Psoas muscle (tissue), 8 donors: ENCODE results near the gene P3H4. TPM values are rescaled to one million over a fixed set of nuclear protein-coding genes. Genes with fewer than 3 reads are reported as not detected.
A peak's percentile ranks its signal among the peaks of the same experiment; 100 is the strongest.
"Not testable (repeated sequence)": the region's sequence is repeated elsewhere in the genome, so short reads cannot be mapped to it uniquely, and the experiment has no call there.

Experiments
- ATAC-seq, 4 donors: fragments of 200-7000 bp; cut with Tn5 transposase; one replicate each; pipeline ENCODE4 v1.9.1; 2020; ENCODE audit warnings: moderate library complexity in 3 of 4, mild to moderate bottlenecking in 2 of 4
- DNase-seq, 2 donors: peaks; one replicate each; pipeline ENCODE4 v3.0.0-alpha.2; 2020
- H3K27ac ChIP-seq: fragments of 200-600 bp; one replicate; pipeline ENCODE4 v1.8.0; 2022
- H3K27me3 ChIP-seq, 3 donors: fragments of 200-600 bp in 1 of 3; one replicate each; pipeline versions ENCODE4 v1.6.1 to v1.8.0; 2013 to 2022; ENCODE audit warnings: low read length in 2 of 3, mild to moderate bottlenecking in 2 of 3, moderate library complexity in 1 of 3; ENCODE audit not compliant: insufficient read depth in 3 of 3
- H3K36me3 ChIP-seq, 2 donors: fragments of 200-600 bp in 1 of 2; one replicate each; pipeline versions ENCODE4 v1.6.1 to v1.8.0; 2013 to 2022; ENCODE audit warnings: low read depth in 1 of 2, mild to moderate bottlenecking in 1 of 2, moderate library complexity in 1 of 2; ENCODE audit not compliant: insufficient read depth in 1 of 2
- H3K4me1 ChIP-seq: fragments of 200-600 bp; one replicate; pipeline ENCODE4 v1.8.0; 2022
- H3K4me3 ChIP-seq: fragments of 200-600 bp; one replicate; pipeline ENCODE4 v1.8.0; 2022; ENCODE audit warnings: mild to moderate bottlenecking
- H3K9me3 ChIP-seq: fragments of 200-600 bp; one replicate; pipeline ENCODE4 v1.8.0; 2022
- CTCF ChIP-seq: fragments of 200-600 bp; IDR thresholded peaks from one replicate; pipeline ENCODE4 v1.8.0; 2022; ENCODE audit warnings: antibody characterized with exemption
- WGBS, 3 donors: extraction: QIAGEN DNeasy Blood & Tissue Kit; methylation state at CpG; one replicate each; pipeline versions ENCODE4 v1.1.6 to v1.1.7; 2013; 5-methylcytosine and 5-hydroxymethylcytosine counted together
- intact Hi-C, 2 donors: fragments of 100-400 bp; cut with DNase I; formaldehyde crosslinking; loops; one replicate each; pipeline versions ENCODE4 v1.11.0 to v1.14.2; 2022
- polyA plus RNA-seq, 3 donors: library from polyadenylated mRNA; stranded (reverse); fragments of 200-250 nt; gene quantifications; one replicate each; pipeline ENCODE4 v1.2.3, GENCODE V29; 2013
- total RNA-seq, 4 donors: library from RNA; stranded (reverse); fragmentation: NEBNext Ultra II Directional in 2 of 4; extraction: Animal tissue kit (Norgen Biotek cat#: 25700) in 2 of 4; gene quantifications; one replicate each; pipeline versions ENCODE4 v1.2.1 to v1.2.4, GENCODE V29; 2021 to 2023
- donor health status: healthy with polysubstance abuse.
- donor health status: DM: no; HTN: no; CAD: no; lungs with moderate emphysema.
- donor health status: Bipolar disorder and iron deficiency.
- donor health status: healthy.
- donor health status: DM: yes; HTN: yes; CAD: no.
- donor health status: DM: no; HTN: no; CAD: no.
- donor health status: DM: no; HTN: no; CAD: no.
- donor health status: DM: yes; HTN: yes; CAD: no.

The P3H4 gene
- total and polyA plus RNA-seq, 7 donors: 0.58 to 3.4 (median 1.7) TPM

GRCh38 chr17:41836550-41837196 lies 24.9 kb upstream of the P3H4 start:
- peak in 1 of 4 donors; percentile 35 for ATAC-seq

GRCh38 chr17:41835800-41836549 lies 24.2 kb upstream of the P3H4 start, which contains the start of gene NT5C3B:
Gene NT5C3B (minus strand): TSS chr17:41836232. CDS start chr17:41836193, 39 bp downstream.
- H3K4me1 ChIP-seq: peaks cover 13% of the 10 kb centered on the region
- ATAC-seq: peak; percentile 86 to 95 (median 91)
- intact Hi-C loops: no loop called here
- 1 to 2% (median 1%) methylated on average over 45 to 72 of the region's 72 CpGs for WGBS, 3 donors
- peak within 1 kb of the TSS; percentile 97 for H3K4me3 ChIP-seq
- H3K36me3 ChIP-seq: peaks cover 4 to 31% of the 10 kb centered on the region in 2 donors
- H3K9me3 ChIP-seq: no peaks in the 10 kb centered on the region
- H3K27ac ChIP-seq: peak within 1 kb of the TSS; percentile 55
- peak; percentile 70 to 82 for DNase-seq
- no peaks in the 10 kb centered on the region for H3K27me3 ChIP-seq
- no peak for TF ChIP-seq CTCF

More at GRCh38 chr17:41836550-41837196, 24.9 kb upstream of the P3H4 start:
- WGBS, 3 donors: 33 to 46% (median 36%) methylated on average over 21 of the region's 21 CpGs
- no peaks in the 10 kb centered on the region for H3K27me3 ChIP-seq
- TF ChIP-seq CTCF: no peak
- H3K36me3 ChIP-seq: peaks cover 0 to 24% of the 10 kb centered on the region in 2 donors
- H3K27ac ChIP-seq: peak overlapping the region; percentile 55
- peaks cover 13% of the 10 kb centered on the region for H3K4me1 ChIP-seq
- no peak for DNase-seq
- intact Hi-C loops: no loop called here
- no peaks in the 10 kb centered on the region for H3K9me3 ChIP-seq
- peak overlapping the region; percentile 97 for H3K4me3 ChIP-seq

GRCh38 chr17:41835214-41835799 lies 23.6 kb upstream of the P3H4 start:
- ATAC-seq (peak; percentile 17 to 58 (median 34)), DNase-seq (no peak)
- Histone ChIP-seq H3K36me3 (peaks cover 4 to 38% of the 10 kb centered on the region in 2 donors), H3K4me3 (peak overlapping the region; percentile 97), H3K4me1 (peaks cover 13% of the 10 kb centered on the region), H3K9me3 (no peaks in the 10 kb centered on the region), H3K27ac (peak overlapping the region; percentile 55), H3K27me3 (no peaks in the 10 kb centered on the region)
- intact Hi-C loops: no loop called here
- TF ChIP-seq CTCF: no peak
- 15 to 20% (median 17%) methylated on average over 13 of the region's 13 CpGs for WGBS, 3 donors

- intact Hi-C loops, ATAC-seq, H3K9me3 ChIP-seq, H3K27ac ChIP-seq, H3K4me3 ChIP-seq, DNase-seq, H3K27me3 ChIP-seq, H3K4me1 ChIP-seq: not testable (repeated sequence)
- WGBS, 3 donors: 74 to 83% (median 78%) methylated on average over 10 of the region's 10 CpGs
- peaks cover 7 to 89% of the 10 kb centered on the region in 2 donors for H3K36me3 ChIP-seq
These were observed 18.2 kb upstream of the P3H4 start for GRCh38 chr17:41829961-41830360.
